OCI-LY7 (cell line): ENCODE data around the gene LSM5. TPM values are rescaled to one million over a fixed set of nuclear protein-coding genes. Genes with fewer than 3 reads are reported as not detected.

Experiments
- BruUV-seq: library from RNA; stranded (reverse); fragments of 400-500 nt; replicated peaks from 2 replicates; lab custom pipeline; 2021; lab: Mats Ljungman, UMichigan
- CTCF ChIA-PET: fragments of 300-600 bp; sonication (Branson Sonifier 250); formaldehyde crosslinking; loops from one replicate; lab custom pipeline; 2022; ENCODE audit warnings: antibody characterized with exemption; ENCODE audit not compliant: unreplicated experiment; lab: Charles Lee
- POLR2A ChIA-PET: fragments of 300-600 bp; sonication (Branson Sonifier 250); formaldehyde crosslinking; loops from one replicate; lab custom pipeline; 2022; ENCODE audit warnings: antibody characterized with exemption; lab: Charles Lee
- DNase-seq: peaks from one replicate; pipeline ENCODE4 v3.0.0-alpha.2; 2015; ENCODE audit warnings: low spot score
- H2AFZ ChIP-seq: fragments of 200-600 bp; sonication (generic), shearing (Covaris generic); 2 replicates; pipeline ENCODE4 v1.6.1; 2014; ENCODE audit warnings: mild to moderate bottlenecking, antibody characterized with exemption, low read length, moderate library complexity
- H3K27ac ChIP-seq: fragments of 200-600 bp; sonication (generic); 2 replicates; pipeline ENCODE4 v1.5.1; 2014; ENCODE audit warnings: mixed run types, low read depth, mild to moderate bottlenecking, moderate library complexity, low read length, inconsistent platforms; ENCODE audit not compliant: poor library complexity, severe bottlenecking
- H3K36me3 ChIP-seq: fragments of 200-600 bp; sonication (generic); 2 replicates; pipeline ENCODE4 v1.6.1; 2014; ENCODE audit warnings: mild to moderate bottlenecking, antibody characterized with exemption, low read length, moderate library complexity, mixed read lengths; ENCODE audit not compliant: insufficient read depth
- H3K4me1 ChIP-seq: fragments of 200-600 bp; sonication (generic); 2 replicates; pipeline ENCODE4 v1.5.1; 2014; ENCODE audit warnings: mild to moderate bottlenecking, low read length; ENCODE audit not compliant: insufficient read depth, poor library complexity, severe bottlenecking
- H3K4me2 ChIP-seq: fragments of 200-600 bp; sonication (generic); 2 replicates; pipeline ENCODE4 v1.6.1; 2014; ENCODE audit warnings: mild to moderate bottlenecking, low read length
- H3K4me3 ChIP-seq: fragments of 200-600 bp; sonication (generic); 2 replicates; pipeline ENCODE4 v1.5.1; 2014; ENCODE audit warnings: mild to moderate bottlenecking, low read depth, low read length; ENCODE audit not compliant: poor library complexity, severe bottlenecking
- H3K79me2 ChIP-seq: fragments of 200-600 bp; sonication (generic); 2 replicates; pipeline ENCODE4 v1.6.1; 2016; ENCODE audit warnings: low read depth, mild to moderate bottlenecking, low read length, moderate library complexity, mixed read lengths; ENCODE audit not compliant: insufficient read depth
- H3K9me2 ChIP-seq: fragments of 200-600 bp; sonication (generic); 2 replicates; pipeline ENCODE4 v1.6.1; 2016; ENCODE audit warnings: mild to moderate bottlenecking, low read length, mixed read lengths; ENCODE audit not compliant: insufficient read depth
- H3K9me3 ChIP-seq: fragments of 200-600 bp; sonication (generic); 2 replicates; pipeline ENCODE4 v1.6.1; 2014; ENCODE audit warnings: mild to moderate bottlenecking, mixed run types, low read length, mixed read lengths
- H4K20me1 ChIP-seq: fragments of 200-600 bp; sonication (generic); 2 replicates; pipeline ENCODE4 v1.6.1; 2014; ENCODE audit warnings: mild to moderate bottlenecking, antibody characterized with exemption, low read length, moderate library complexity, mixed read lengths; ENCODE audit not compliant: insufficient read depth
- CTCF ChIP-seq: fragments of 200-600 bp; sonication (generic); conservative IDR thresholded peaks from 2 replicates; pipeline ENCODE4 v1.5.1; 2014; ENCODE audit warnings: mild to moderate bottlenecking, antibody characterized with exemption, low read length, moderate library complexity, mixed read lengths
- EZH2phosphoT487 ChIP-seq: fragments of 200-600 bp; sonication (generic); IDR thresholded peaks from 2 replicates; pipeline ENCODE4 v1.6.1; 2018; ENCODE audit warnings: low read depth, borderline replicate concordance, mild to moderate bottlenecking, mixed run types, antibody characterized with exemption, low read length, moderate library complexity, mixed read lengths
- intact Hi-C: fragments of 100-400 bp; cut with micrococcal nuclease; formaldehyde crosslinking; loops from one replicate; pipeline ENCODE4 v1.10.0; 2022; ENCODE audit not compliant: unreplicated experiment
- total RNA-seq, 2 experiments: library from RNA; depleted of rRNA in 1 of 2; stranded (reverse); fragments of >200 nt in 1 of 2; shearing (Covaris generic) in 1 of 2; gene quantifications; 2 replicates each; pipeline ENCODE4 v1.2.3, GENCODE V29; 2014 to 2022

LSM5 gene
- total RNA-seq, 2 experiments from 2014 or later = 38.9 to 108 TPM

- peak overlapping the region; percentile 88 for H3K27ac ChIP-seq
- peak overlapping the region; percentile 82 for H3K4me3 ChIP-seq
- no peaks in the 10 kb centered on the region; the same call in 1 of the 2 replicates for H3K9me3 ChIP-seq
- H3K4me1 ChIP-seq = peaks cover 30% of the 10 kb centered on the region
- BruUV-seq = TSS peak; percentile 80
- H3K36me3 ChIP-seq = peaks cover 36% of the 10 kb centered on the region
- H2AFZ ChIP-seq = no peak overlapping the region
- ChIA-PET CTCF (interaction anchor here (1.4 kb wide), 1 partner anchor 8 kb away, joined by 3 read pairs; no protein-coding TSS in a partner anchor), POLR2A (interaction anchor here (0.6 to 1.7 kb wide), 9 partner anchors 8 to 556 kb away, joined by 3 to 11 read pairs (median 5); no protein-coding TSS in a partner anchor)
- intact Hi-C loops = loop anchor here (5.0 kb wide), 2 partner anchors 396 to 566 kb away; partner anchors contain the start of genes KBTBD2 and NT5C3A
- H3K9me2 ChIP-seq = no peaks in the 10 kb centered on the region
- 0 out of 2 replicates have a peak, but pooled peaks cover 14% of the 10 kb centered on the region for H4K20me1 ChIP-seq
- H3K4me2 ChIP-seq = peak overlapping the region; percentile 93
- TF ChIP-seq EZH2phosphoT487 (no peak), CTCF (no peak)
- peaks cover 62% of the 10 kb centered on the region for H3K79me2 ChIP-seq
- no peak for DNase-seq
Measured at GRCh38 chr7:32496052-32496813, 6.1 kb upstream of the LSM5 start.

DNA sequence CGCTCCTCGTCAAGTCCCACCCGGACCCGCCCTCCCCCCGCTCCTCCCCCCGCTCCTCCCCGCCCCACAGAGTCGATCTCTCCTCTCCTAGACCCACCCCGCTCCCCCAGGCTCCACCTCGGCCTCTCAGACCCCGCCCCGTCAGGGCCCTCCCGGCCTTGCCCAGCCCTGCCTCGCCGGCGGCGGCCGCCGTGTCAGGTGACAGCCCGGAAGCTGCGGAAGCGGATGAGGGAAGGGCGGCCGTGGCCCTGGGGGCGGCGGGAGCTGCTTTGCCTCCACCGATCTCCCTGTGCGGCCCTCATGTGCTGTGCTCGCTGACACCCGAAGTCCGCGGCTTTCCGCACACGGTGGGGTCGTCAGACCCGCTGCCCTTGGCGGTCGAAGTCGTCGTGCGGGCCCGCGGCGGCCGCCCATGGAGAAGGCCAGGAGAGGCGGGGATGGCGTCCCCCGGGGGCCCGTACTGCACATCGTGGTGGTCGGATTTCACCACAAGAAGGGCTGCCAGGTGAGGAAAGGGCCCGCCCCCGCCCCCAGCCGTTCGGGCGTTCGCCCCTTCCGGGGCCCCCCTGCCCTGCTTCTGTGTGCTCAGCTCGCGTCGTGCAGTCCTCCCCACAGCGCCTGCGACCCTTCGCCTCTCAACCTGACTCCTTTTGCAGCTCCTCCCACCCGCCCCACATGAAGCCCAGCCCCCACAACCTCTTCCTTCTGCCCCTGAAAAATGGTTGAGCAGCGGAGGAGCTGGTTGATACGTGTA, 5.3 kb upstream of the LSM5 start, which contains the start of gene AVL9:
TSS of gene AVL9 (plus strand) at position 192 of the 754 bp plus-strand sequence. CDS start at position 413, 221 bp downstream.
- Histone ChIP-seq H3K4me1 (peaks cover 27% of the 10 kb centered on the region), H3K36me3 (peaks cover 33% of the 10 kb centered on the region), H3K79me2 (peaks cover 54% of the 10 kb centered on the region), H2AFZ (peak within 1 kb of the TSS; percentile 90), H3K4me2 (peak within 1 kb of the TSS; percentile 93), H3K27ac (peak within 1 kb of the TSS; percentile 88), H4K20me1 (0 out of 2 replicates have a peak, but pooled peaks cover 10% of the 10 kb centered on the region), H3K9me2 (no peaks in the 10 kb centered on the region), H3K9me3 (no peaks in the 10 kb centered on the region; the same call in 1 of the 2 replicates), H3K4me3 (peak within 1 kb of the TSS; percentile 82)
- intact Hi-C loops = loop anchor here (5.0 kb wide), 2 partner anchors 397 to 567 kb away; partner anchors contain the start of genes KBTBD2 and NT5C3A
- TF ChIP-seq EZH2phosphoT487 = no peak
- no peak for TF ChIP-seq CTCF
- no TSS peak for BruUV-seq
- POLR2A ChIA-PET = interaction anchor here (0.6 to 1.7 kb wide), 9 partner anchors 9 to 557 kb away, joined by 3 to 11 read pairs (median 5); no protein-coding TSS in a partner anchor
- CTCF ChIA-PET = interaction anchor here (1.4 kb wide), 1 partner anchor 9 kb away, joined by 3 read pairs; no protein-coding TSS in a partner anchor
- peak; percentile 97 for DNase-seq
